Fibroblast of lung (primary cell): ENCODE data around the gene LRCH4.

ENCODE experiments used
- CTCF ChIP-seq, 2 donors: IDR thresholded peaks in 1 of 2; conservative IDR thresholded peaks in 1 of 2; 1 replicate in 1 of 2; 2 replicates in 1 of 2; pipeline ENCODE4 v1.5.1; 2011 to 2012; ENCODE audit warnings: low read length in 2 of 2, control low read depth in 1 of 2, inconsistent platforms in 1 of 2, low read depth in 1 of 2, mild to moderate bottlenecking in 1 of 2
- EZH2 ChIP-seq: IDR thresholded peaks from 2 replicates; pipeline ENCODE4 v1.5.1; 2012; ENCODE audit warnings: low read length, control low read depth, mild to moderate bottlenecking; ENCODE audit errors: missing control alignments

GRCh38 chr7:100586266-100587025 lies 517 bp upstream of the LRCH4 start, which contains the start of gene FBXO24:
- TF ChIP-seq CTCF (conservative IDR thresholded peaks at IDR 0.05 in 1 of 2, IDR thresholded peaks at IDR 0.05 in 1 of 2; ENCODE audit: low read depth in 1 of 2, low read length in 2 of 2), result no peak
- no peak for TF ChIP-seq EZH2
